ENCODE data around the gene TSR3. TPM values are rescaled to one million over a fixed set of nuclear protein-coding genes. Genes with fewer than 3 reads are reported as not detected.

Gene TSR3
- total RNA-seq, 1 experiment from 2014 or later = 58.8 TPM

DNA sequence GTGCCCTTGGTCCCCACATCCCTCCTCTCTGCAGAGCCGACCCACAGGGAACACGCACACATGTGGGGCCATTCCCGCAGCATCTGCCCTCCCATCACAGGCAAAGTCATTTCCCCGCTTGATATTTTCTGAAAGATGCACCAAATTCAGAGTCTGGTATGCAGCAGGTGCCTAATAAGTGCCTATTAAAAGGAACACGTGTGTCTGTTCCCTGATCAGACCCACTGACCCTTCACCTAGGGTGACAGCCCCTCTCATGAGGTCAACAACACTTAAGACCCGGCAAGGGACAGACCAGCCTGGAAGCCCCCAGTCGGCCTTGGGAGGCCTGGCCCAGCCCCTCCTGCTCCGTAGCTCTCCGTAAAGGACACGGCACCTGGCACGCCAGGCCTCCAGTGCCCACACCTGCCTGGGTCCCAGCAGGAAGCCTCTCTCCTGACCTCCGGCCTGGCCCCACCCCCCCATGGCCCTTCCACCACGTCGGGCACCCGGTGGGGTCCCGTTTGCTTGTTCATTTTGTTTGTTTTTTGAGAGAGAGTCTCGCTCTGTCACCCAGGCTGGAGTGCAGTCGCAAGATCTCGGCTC is 42.8 kb upstream of the TSR3 start:
- H3K4me2 ChIP-seq (ENCODE audit: insufficient read depth, insufficient read length, low read length) = no peak overlapping the region
- no peaks in the 10 kb centered on the region for H4K20me1 ChIP-seq (ENCODE audit: control insufficient read depth, insufficient read depth, insufficient read length)
- Mint-ChIP-seq H3K9me3 (no peaks in the 10 kb centered on the region), H3K4me1 (no peaks in the 10 kb centered on the region), H3K36me3 (ENCODE audit: insufficient read depth in 1 of 3, low read depth in 3 of 3) (peaks cover 2 to 32% (median 32%) of the 10 kb centered on the region in 3 experiments; a peak in 6 of 7 replicates), H3K27me3 (ENCODE audit: low read depth) (no peaks in the 10 kb centered on the region), H3K4me3 (no peak overlapping the region), H3K27ac (no peak overlapping the region; a peak in 1 of 7 replicates)
- H2AK5ac ChIP-seq (ENCODE audit: insufficient read length, low read length) = no peak overlapping the region
- H3K79me1 ChIP-seq (ENCODE audit: insufficient read depth, low read depth, low read length, poor library complexity, severe bottlenecking) = no peaks in the 10 kb centered on the region
- H2BK120ac ChIP-seq (ENCODE audit: low read depth, low read length, poor library complexity, severe bottlenecking) = no peak overlapping the region
- no CpG with 5 or more reads among the region's 19 CpGs for WGBS (ENCODE audit: extremely low coverage, insufficient read length, low lambda C conversion rate)
- H2BK20ac ChIP-seq (ENCODE audit: low read depth, low read length, poor library complexity, severe bottlenecking) = no peak overlapping the region
- no peak overlapping the region for H4K5ac ChIP-seq (ENCODE audit: insufficient read length, low read depth, low read length)
- TF ChIP-seq CTCF (conservative IDR thresholded peaks at IDR 0.05) = no peak
- no peak overlapping the region for H3T11ph ChIP-seq (ENCODE audit: low read length)
- no peak overlapping the region for H3K27ac ChIP-seq (ENCODE audit: insufficient read length, low read depth, low read length)
- no peak overlapping the region for H4K91ac ChIP-seq (ENCODE audit: insufficient read length, low read depth, low read length)
- H2AFZ ChIP-seq (ENCODE audit: low read length) = no peak overlapping the region
- no peak overlapping the region for H3K18ac ChIP-seq (ENCODE audit: insufficient read length, low read depth, low read length)
- no peak overlapping the region for H3K4ac ChIP-seq (ENCODE audit: low read depth, low read length)
- H3K23ac ChIP-seq (ENCODE audit: insufficient read length, low read depth, low read length) = no peak overlapping the region
- no peak for DNase-seq
- H3K56ac ChIP-seq (ENCODE audit: insufficient read length, low read depth, low read length) = no peak overlapping the region
- H3K9me3 ChIP-seq (ENCODE audit: control insufficient read depth, low read depth, low read length) = no peaks in the 10 kb centered on the region
- no peak overlapping the region for H2BK5ac ChIP-seq (ENCODE audit: insufficient read length, low read length)
- H3K79me2 ChIP-seq (ENCODE audit: insufficient read depth, low read length) = no peaks in the 10 kb centered on the region
- H3K4me1 ChIP-seq (ENCODE audit: insufficient read depth, low read length) = no peaks in the 10 kb centered on the region
- no peak overlapping the region for H3K14ac ChIP-seq (ENCODE audit: insufficient read depth, low read length)
- H3K23me2 ChIP-seq (ENCODE audit: insufficient read length, low read depth, low read length, poor library complexity, severe bottlenecking) = no peaks in the 10 kb centered on the region
- no peak overlapping the region for H3K9ac ChIP-seq (ENCODE audit: extremely low read depth, insufficient read length, low read length)
- no peak overlapping the region for H2BK15ac ChIP-seq (ENCODE audit: low read depth, low read length)
- no peak overlapping the region for H2BK12ac ChIP-seq (ENCODE audit: insufficient read length, low read depth, low read length)
- no peak overlapping the region for H4K8ac ChIP-seq (replicated peaks; ENCODE audit: insufficient read length, low read depth, low read length)
- no peaks in the 10 kb centered on the region for H3K27me3 ChIP-seq (ENCODE audit: insufficient read depth, low read length)
